GM18499 (cell line): ENCODE data around the gene KCNH5.
"Not testable (repeated sequence)": the region's sequence is repeated elsewhere in the genome, so short reads cannot be mapped to it uniquely, and the experiment has no call there.

ENCODE experiments used
- ATAC-seq: cut with Tn5 transposase; IDR thresholded peaks from one replicate; pipeline ENCODE4 v1.9.1; 2021; ENCODE audit warnings: moderate number of reproducible peaks; ENCODE audit not compliant: insufficient read depth, unreplicated experiment

The KCNH5 gene

GRCh38 chr14:62894736-62895135, 150.5 kb downstream of the KCNH5 start:
- no peak for ATAC-seq

GRCh38 chr14:62889364-62889763, 155.9 kb downstream of the KCNH5 start:
- ATAC-seq, result no peak

- ATAC-seq, result no peak
Observed at GRCh38 chr14:62886461-62886860, 158.8 kb downstream of the KCNH5 start.

- no peak for ATAC-seq
Observed at GRCh38 chr14:62885451-62885850, 159.8 kb downstream of the KCNH5 start.

- no peak for ATAC-seq
Observed at GRCh38 chr14:62882967-62883366, 162.3 kb downstream of the KCNH5 start.

- ATAC-seq, result no peak
Observed at GRCh38 chr14:62866376-62866775, 178.9 kb downstream of the KCNH5 start.

GRCh38 chr14:62864588-62864987, 180.7 kb downstream of the KCNH5 start:
- no peak for ATAC-seq

- ATAC-seq, result not testable (repeated sequence)
Observed at GRCh38 chr14:62858011-62858410, 187.2 kb downstream of the KCNH5 start.

- no peak for ATAC-seq
Observed at GRCh38 chr14:62854951-62855350, 190.3 kb downstream of the KCNH5 start.

- no peak for ATAC-seq
Observed at GRCh38 chr14:62847168-62847567, 198.1 kb downstream of the KCNH5 start.

- ATAC-seq, result no peak
Observed at GRCh38 chr14:62844546-62844945, 200.7 kb downstream of the KCNH5 start.

- no peak for ATAC-seq
Observed at GRCh38 chr14:62824086-62824485, 221.2 kb downstream of the KCNH5 start.

GRCh38 chr14:62819931-62820330, 225.3 kb downstream of the KCNH5 start:
- no peak for ATAC-seq

- no peak for ATAC-seq
Observed at GRCh38 chr14:62807636-62808035, 237.6 kb downstream of the KCNH5 start.

GRCh38 chr14:62800577-62800976, 244.7 kb downstream of the KCNH5 start:
- no peak for ATAC-seq

- no peak for ATAC-seq
Observed at GRCh38 chr14:62796431-62796830, 248.8 kb downstream of the KCNH5 start.

- ATAC-seq, result no peak
Observed at GRCh38 chr14:62792578-62792977, 252.7 kb downstream of the KCNH5 start.

GRCh38 chr14:62781328-62781727, 263.9 kb downstream of the KCNH5 start:
- not testable (repeated sequence) for ATAC-seq

- no peak for ATAC-seq
Observed at GRCh38 chr14:62778852-62779251, 266.4 kb downstream of the KCNH5 start.

- ATAC-seq, result no peak
Observed at GRCh38 chr14:62778310-62778709, 266.9 kb downstream of the KCNH5 start.

- ATAC-seq, result no peak
Observed at GRCh38 chr14:62777510-62777909, 267.7 kb downstream of the KCNH5 start.

GRCh38 chr14:62776300-62776699, 269.0 kb downstream of the KCNH5 start:
- ATAC-seq, result no peak

- no peak for ATAC-seq
Observed at GRCh38 chr14:62768753-62769152, 276.5 kb downstream of the KCNH5 start.
